Glutamatergic neuron (in vitro differentiated cells): ENCODE measurements around the gene GLTP. TPM values are rescaled to one million over a fixed set of nuclear protein-coding genes. Genes with fewer than 3 reads are reported as not detected.
A peak's percentile ranks its signal among the peaks of the same experiment; 100 is the strongest.

Experiments
- DNase-seq: peaks from one replicate; pipeline ENCODE4 v3.0.0; 2022
- H3K27ac Mint-ChIP-seq: one replicate; pipeline ENCODE4 v1.8.0; 2020; ENCODE audit warnings: mild to moderate bottlenecking, mixed read lengths, inconsistent platforms; ENCODE audit not compliant: unreplicated experiment
- H3K27me3 Mint-ChIP-seq: one replicate; pipeline ENCODE4 v1.8.0; 2020; ENCODE audit warnings: mild to moderate bottlenecking, moderate library complexity, mixed read lengths, inconsistent platforms; ENCODE audit not compliant: unreplicated experiment
- H3K36me3 Mint-ChIP-seq: one replicate; pipeline ENCODE4 v1.8.0; 2020; ENCODE audit warnings: mild to moderate bottlenecking, mixed read lengths, inconsistent platforms; ENCODE audit not compliant: unreplicated experiment
- H3K4me1 Mint-ChIP-seq: one replicate; pipeline ENCODE4 v1.8.0; 2020; ENCODE audit warnings: mild to moderate bottlenecking, low read depth, mixed read lengths, inconsistent platforms; ENCODE audit not compliant: unreplicated experiment
- H3K4me3 Mint-ChIP-seq: one replicate; pipeline ENCODE4 v1.8.0; 2020; ENCODE audit warnings: mild to moderate bottlenecking, mixed read lengths, inconsistent platforms; ENCODE audit not compliant: unreplicated experiment
- H3K9me3 Mint-ChIP-seq: one replicate; pipeline ENCODE4 v1.8.0; 2020; ENCODE audit warnings: mild to moderate bottlenecking, moderate library complexity, mixed read lengths, inconsistent platforms; ENCODE audit not compliant: unreplicated experiment
- CTCF ChIP-seq: fragments of 200-600 bp; sonication (generic); IDR thresholded peaks from one replicate; pipeline ENCODE4 v1.5.0; 2021; ENCODE audit not compliant: partially characterized antibody, unreplicated experiment
- total RNA-seq: library from RNA; stranded (reverse); fragmentation: NEBNext Ultra II Directional; extraction: Animal tissue kit (Norgen Biotek cat#: 25700); gene quantifications from one replicate; pipeline ENCODE4 v1.2.1, GENCODE V29; 2021; ENCODE audit not compliant: unreplicated experiment

Gene GLTP
- total RNA-seq, 1 donor from 2014 or later: 22.6 TPM

GRCh38 chr12:109847142-109847735, 33.1 kb downstream of the GLTP start:
- Mint-ChIP-seq H3K36me3 (no peaks in the 10 kb centered on the region), H3K9me3 (no peaks in the 10 kb centered on the region), H3K4me1 (no peaks in the 10 kb centered on the region), H3K27me3 (peaks cover 3% of the 10 kb centered on the region), H3K27ac (no peak overlapping the region), H3K4me3 (no peak overlapping the region)
- no peak for DNase-seq
- no peak for TF ChIP-seq CTCF

GRCh38 chr12:109845824-109846205, 34.5 kb downstream of the GLTP start:
- Mint-ChIP-seq H3K36me3 (no peaks in the 10 kb centered on the region), H3K9me3 (peaks cover 4% of the 10 kb centered on the region), H3K4me3 (no peak overlapping the region), H3K27ac (no peak overlapping the region), H3K4me1 (no peaks in the 10 kb centered on the region), H3K27me3 (peaks cover 3% of the 10 kb centered on the region)
- no peak for TF ChIP-seq CTCF
- DNase-seq: no peak

- Mint-ChIP-seq H3K36me3 (no peaks in the 10 kb centered on the region), H3K27me3 (peaks cover 3% of the 10 kb centered on the region), H3K4me1 (no peaks in the 10 kb centered on the region), H3K9me3 (peaks cover 4% of the 10 kb centered on the region), H3K4me3 (no peak overlapping the region), H3K27ac (no peak overlapping the region)
- DNase-seq: peak; percentile 92
- peak; percentile 99 for TF ChIP-seq CTCF
Measured at GRCh38 chr12:109844983-109845823, 35.1 kb downstream of the GLTP start.

- Mint-ChIP-seq H3K4me3 (no peak overlapping the region), H3K9me3 (peaks cover 4% of the 10 kb centered on the region), H3K36me3 (no peaks in the 10 kb centered on the region), H3K27ac (no peak overlapping the region), H3K27me3 (no peaks in the 10 kb centered on the region), H3K4me1 (no peaks in the 10 kb centered on the region)
- no peak for TF ChIP-seq CTCF
- DNase-seq: no peak
Measured at GRCh38 chr12:109844091-109844490, 36.2 kb downstream of the GLTP start.

GRCh38 chr12:109842021-109842420, 38.3 kb downstream of the GLTP start:
- H3K4me3 Mint-ChIP-seq: no peak overlapping the region
- no peak for TF ChIP-seq CTCF
- H3K36me3 Mint-ChIP-seq: no peaks in the 10 kb centered on the region
- no peaks in the 10 kb centered on the region for H3K4me1 Mint-ChIP-seq
- peaks cover 5% of the 10 kb centered on the region for H3K9me3 Mint-ChIP-seq
- H3K27me3 Mint-ChIP-seq: peaks cover 1% of the 10 kb centered on the region
- no peak overlapping the region for H3K27ac Mint-ChIP-seq
- DNase-seq: no peak
